Measurements from ENCODE around the gene CAMKK1.

CAMKK1 gene

GRCh38 chr17:3893003-3893719, at the start of gene CAMKK1:
TSS of gene CAMKK1 (minus strand) at chr17:3893053. CDS start at chr17:3885687, 7,366 bp downstream.
- peak; percentile 79 for DNase-seq

GRCh38 chr17:3940965-3941698, 48.3 kb upstream of the CAMKK1 start:
- no peak for DNase-seq

DNA sequence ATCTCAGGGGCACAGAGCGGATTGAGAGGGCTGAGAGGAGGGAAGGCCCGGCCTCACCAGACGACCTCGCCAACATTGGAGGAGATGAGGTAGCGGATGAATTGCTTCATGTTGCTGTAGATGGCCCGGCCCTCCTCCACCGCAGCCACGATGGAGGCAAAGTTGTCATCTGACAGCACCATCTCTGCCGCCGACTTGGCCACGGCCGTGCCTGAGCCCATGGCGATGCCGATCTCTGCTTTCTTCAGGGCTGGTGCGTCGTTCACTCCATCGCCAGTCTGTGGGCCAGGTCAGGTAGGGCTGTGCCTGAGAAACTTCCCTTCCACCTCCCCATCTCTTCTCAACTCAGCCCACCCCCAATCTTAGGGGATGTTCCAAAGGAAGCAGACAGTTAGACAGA, 44.5 kb upstream of the CAMKK1 start:
- DNase-seq = no peak

- peak; percentile 20 for DNase-seq
These were observed 43.0 kb upstream of the CAMKK1 start for GRCh38 chr17:3935825-3936355.

GRCh38 chr17:3935140-3935542, 42.3 kb upstream of the CAMKK1 start:
- peak; percentile 64 for DNase-seq

DNA sequence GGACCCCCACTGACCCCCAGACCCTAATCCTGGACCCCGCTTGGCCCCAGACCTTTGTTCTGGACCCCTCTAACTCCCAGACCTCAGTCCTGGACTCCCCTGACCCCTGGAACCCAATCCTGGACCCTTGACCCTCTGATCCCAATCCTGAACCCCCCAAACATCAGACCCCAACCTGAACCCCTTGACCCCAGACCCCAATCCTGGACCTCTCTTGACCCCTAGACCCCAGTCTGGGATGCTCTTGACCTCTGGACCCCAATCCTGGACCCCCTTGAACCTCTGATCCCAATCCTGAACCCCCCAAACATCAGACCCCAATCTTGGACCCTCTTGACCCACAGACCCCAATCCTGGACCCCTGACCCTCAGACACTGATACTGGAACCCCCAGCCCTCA, 36.9 kb upstream of the CAMKK1 start:
- no peak for DNase-seq

- DNase-seq = no peak
These were observed 36.3 kb upstream of the CAMKK1 start for GRCh38 chr17:3929181-3929580.

- no peak for DNase-seq
These were observed 35.6 kb upstream of the CAMKK1 start for GRCh38 chr17:3928406-3928805.

DNA sequence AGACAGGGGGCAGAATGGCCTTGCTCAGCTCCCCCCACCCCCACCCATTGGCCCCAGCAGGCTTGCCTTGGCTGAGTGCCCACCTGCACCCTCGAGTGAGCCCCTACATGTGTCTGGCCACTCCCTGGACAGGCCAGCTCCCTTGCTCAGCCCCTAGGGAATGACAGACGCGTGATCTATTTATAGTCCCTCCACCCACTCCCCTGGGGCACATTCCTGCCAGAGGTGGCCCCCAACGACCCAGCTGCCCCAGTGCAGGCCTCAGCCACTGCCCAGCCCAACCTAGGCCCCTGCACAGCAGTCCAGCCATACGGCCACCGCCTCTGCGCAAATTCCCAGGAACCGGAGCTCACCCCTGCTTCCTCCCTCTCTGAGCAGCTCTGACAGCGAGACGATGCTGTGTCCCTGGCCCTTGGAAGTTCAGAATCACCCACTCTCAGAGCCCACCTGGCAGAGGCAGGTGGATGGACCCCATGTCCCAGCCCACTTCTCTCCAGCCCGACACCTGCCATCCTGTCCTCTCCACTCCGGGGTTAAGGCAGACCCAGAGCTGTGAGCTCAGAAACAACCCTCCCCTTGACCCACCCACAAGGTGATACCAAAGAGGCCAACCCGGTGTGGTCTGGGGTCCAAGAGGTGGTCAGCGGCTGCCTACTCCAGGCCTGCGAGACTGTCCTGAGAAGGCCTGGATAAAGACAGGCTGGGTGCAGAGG, 34.9 kb upstream of the CAMKK1 start:
- no peak for DNase-seq

- no peak for DNase-seq
These were observed 34.2 kb upstream of the CAMKK1 start for GRCh38 chr17:3926860-3927627.

DNA sequence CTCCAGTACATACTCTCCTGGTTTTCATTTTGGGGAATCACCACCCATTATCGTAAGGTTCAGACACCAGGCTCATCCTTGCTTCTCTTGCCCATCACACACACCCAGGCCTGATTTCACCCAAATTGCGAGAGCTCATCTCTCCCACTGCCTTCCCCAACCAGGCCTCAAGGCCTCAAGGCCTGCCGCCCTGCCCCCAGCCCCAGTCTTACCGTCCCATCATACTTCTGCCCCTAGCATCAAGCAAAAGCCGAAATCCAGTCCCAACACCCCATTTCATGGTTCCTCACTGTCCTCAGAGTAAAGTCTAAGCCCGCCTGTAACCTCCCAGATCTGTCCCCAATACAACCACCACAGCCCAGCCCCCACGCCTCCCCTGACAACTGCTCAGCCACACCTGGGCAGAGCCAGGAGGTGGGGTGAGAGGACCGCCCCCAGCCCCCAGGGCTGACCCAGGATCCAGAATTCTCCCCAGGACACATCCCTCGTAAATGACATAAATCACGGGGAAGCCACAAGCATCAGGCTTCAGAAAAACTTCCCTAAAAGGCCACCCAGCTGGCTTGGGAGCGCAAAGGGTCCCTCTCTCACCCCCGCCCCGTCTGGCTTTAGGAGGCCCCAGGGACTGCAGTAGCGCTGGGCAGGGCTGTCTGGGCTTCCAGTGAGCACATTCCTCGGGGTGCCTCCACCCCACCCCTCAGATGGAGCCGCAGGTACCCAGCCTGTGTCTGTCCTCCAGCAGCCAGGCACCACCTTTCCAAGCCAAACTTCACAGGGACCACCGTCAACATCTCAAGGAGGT, 33.0 kb upstream of the CAMKK1 start:
- no peak for DNase-seq

GRCh38 chr17:3924512-3925350, 31.9 kb upstream of the CAMKK1 start:
- DNase-seq = no peak

GRCh38 chr17:3923466-3924190, 30.8 kb upstream of the CAMKK1 start:
- no peak for DNase-seq

DNA sequence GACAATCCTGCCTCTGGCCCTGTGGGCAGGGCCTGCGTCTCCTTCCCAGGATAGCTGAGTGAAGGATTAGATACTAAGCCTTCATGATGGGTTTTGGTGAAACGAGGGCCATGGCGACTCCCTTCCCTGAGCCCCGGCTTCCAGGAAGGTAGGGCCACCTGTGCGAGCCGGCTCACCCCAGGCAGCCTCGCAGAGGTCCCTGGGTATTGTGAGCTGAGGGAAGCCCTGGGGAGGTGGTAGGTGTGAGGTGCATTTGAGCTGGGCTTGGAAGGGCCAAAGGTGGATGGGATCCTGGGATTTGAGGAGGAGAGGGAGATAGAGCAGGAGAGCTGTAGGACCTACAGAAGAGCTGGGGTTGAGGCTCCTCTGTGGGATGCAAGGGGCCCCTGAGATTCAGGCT, 29.9 kb upstream of the CAMKK1 start:
- DNase-seq = no peak

- no peak for DNase-seq
These were observed 28.9 kb upstream of the CAMKK1 start for GRCh38 chr17:3921502-3922319.

DNA sequence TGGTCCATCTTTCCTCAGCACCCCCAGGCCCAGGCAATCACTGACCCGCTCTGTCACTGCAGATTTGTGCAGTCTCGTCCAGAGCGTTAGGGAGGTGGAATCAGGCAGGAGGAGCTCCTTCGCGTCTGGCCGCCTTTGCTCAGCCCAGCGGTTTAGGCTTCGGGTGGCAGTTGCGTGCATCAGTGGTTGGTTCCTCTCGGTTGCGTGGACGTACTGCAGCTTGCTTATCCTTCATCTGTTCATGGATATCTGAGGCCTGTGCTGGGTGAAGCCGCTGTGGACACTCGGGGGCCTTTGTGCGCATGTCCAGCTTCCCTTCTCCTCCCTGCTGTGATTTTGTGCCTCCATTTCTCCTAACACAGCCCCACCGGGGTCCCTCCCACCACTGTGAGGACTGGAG, 28.2 kb upstream of the CAMKK1 start:
- no peak for DNase-seq

GRCh38 chr17:3919123-3919624, 26.3 kb upstream of the CAMKK1 start:
- no peak for DNase-seq

- no peak for DNase-seq
These were observed 25.7 kb upstream of the CAMKK1 start for GRCh38 chr17:3918372-3919122.
